D721Med (cell line): ENCODE data around the gene SLX4IP.

ENCODE experiments used
- DNase-seq: peaks from one replicate; pipeline ENCODE4 v3.0.0; 2011; ENCODE audit warnings: low spot score; ENCODE audit not compliant: insufficient read length
- FAIRE-seq: peaks from 2 replicates; lab custom pipeline; 2011; peaks lifted over from hg19 to GRCh38; lab: Jason Lieb, UNC
- TF ChIP-seq, protein P1 (sequence below): IDR thresholded peaks from 2 replicates; pipeline ENCODE4 v1.5.1; 2012; ENCODE audit warnings: mild to moderate bottlenecking, control low read depth; ENCODE audit not compliant: insufficient read depth; ENCODE audit errors: missing control alignments

SLX4IP gene

GRCh38 chr20:10430000-10430466 lies 5.1 kb upstream of the SLX4IP start:
- FAIRE-seq (no peak), DNase-seq (no peak)
- TF ChIP-seq, protein P1, sequence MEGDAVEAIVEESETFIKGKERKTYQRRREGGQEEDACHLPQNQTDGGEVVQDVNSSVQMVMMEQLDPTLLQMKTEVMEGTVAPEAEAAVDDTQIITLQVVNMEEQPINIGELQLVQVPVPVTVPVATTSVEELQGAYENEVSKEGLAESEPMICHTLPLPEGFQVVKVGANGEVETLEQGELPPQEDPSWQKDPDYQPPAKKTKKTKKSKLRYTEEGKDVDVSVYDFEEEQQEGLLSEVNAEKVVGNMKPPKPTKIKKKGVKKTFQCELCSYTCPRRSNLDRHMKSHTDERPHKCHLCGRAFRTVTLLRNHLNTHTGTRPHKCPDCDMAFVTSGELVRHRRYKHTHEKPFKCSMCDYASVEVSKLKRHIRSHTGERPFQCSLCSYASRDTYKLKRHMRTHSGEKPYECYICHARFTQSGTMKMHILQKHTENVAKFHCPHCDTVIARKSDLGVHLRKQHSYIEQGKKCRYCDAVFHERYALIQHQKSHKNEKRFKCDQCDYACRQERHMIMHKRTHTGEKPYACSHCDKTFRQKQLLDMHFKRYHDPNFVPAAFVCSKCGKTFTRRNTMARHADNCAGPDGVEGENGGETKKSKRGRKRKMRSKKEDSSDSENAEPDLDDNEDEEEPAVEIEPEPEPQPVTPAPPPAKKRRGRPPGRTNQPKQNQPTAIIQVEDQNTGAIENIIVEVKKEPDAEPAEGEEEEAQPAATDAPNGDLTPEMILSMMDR, result no peak

DNA sequence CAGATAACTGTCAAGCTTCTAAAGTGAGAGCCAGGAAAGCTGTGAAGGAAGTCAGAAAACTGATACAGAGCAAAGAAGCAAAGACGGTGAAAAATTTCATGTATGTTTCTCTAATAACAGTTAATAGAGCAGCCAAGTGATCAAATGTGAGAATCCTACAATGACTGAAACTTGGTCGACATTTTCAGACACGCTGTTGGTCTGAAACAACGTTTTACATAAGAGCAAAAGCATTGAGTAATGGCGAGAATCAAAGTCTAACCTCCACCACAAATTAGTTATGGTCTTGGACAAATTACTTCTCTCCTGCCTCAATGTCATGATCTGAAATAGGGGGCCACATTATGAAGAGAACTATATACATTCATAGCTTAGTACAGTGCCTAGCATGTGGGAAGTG lies 4.4 kb upstream of the SLX4IP start:
- DNase-seq (no peak), FAIRE-seq (no peak)
- TF ChIP-seq, protein P1, result no peak

GRCh38 chr20:10432079-10432478 lies 3.0 kb upstream of the SLX4IP start:
- no peak for FAIRE-seq
- TF ChIP-seq, protein P1, result no peak

DNA sequence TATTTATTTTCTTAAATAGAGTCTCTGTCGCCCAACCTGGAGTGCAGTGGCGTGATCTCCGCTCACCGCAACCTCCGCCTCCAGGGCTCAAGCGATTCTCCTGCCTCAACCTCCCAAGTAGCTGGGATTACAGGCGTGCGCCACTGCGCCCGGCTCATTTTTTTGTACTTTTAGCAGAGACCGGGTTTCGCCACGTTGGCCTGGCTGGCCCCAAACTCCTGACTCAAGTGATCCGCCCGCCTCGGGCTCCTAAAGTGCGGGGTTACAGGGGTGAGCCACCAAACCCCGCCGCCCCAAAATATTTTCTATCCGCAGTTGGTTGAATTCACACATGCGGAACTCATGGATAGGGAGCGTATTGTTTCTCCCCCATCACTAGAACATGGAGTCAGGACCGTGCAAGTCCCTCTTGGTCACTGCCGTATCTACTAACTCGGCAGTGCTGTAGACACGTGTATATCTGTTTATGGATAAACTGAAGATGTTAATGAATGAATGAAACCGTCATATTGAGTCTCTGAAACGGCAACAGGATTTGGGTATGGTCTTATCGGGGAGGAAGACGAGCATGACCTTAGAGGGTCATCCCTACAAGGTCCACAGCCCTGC lies 2.0 kb upstream of the SLX4IP start:
- DNase-seq (no peak), FAIRE-seq (no peak)
- TF ChIP-seq, protein P1, result no peak

More at GRCh38 chr20:10432079-10432478, 3.0 kb upstream of the SLX4IP start:
- DNase-seq, result no peak

DNA sequence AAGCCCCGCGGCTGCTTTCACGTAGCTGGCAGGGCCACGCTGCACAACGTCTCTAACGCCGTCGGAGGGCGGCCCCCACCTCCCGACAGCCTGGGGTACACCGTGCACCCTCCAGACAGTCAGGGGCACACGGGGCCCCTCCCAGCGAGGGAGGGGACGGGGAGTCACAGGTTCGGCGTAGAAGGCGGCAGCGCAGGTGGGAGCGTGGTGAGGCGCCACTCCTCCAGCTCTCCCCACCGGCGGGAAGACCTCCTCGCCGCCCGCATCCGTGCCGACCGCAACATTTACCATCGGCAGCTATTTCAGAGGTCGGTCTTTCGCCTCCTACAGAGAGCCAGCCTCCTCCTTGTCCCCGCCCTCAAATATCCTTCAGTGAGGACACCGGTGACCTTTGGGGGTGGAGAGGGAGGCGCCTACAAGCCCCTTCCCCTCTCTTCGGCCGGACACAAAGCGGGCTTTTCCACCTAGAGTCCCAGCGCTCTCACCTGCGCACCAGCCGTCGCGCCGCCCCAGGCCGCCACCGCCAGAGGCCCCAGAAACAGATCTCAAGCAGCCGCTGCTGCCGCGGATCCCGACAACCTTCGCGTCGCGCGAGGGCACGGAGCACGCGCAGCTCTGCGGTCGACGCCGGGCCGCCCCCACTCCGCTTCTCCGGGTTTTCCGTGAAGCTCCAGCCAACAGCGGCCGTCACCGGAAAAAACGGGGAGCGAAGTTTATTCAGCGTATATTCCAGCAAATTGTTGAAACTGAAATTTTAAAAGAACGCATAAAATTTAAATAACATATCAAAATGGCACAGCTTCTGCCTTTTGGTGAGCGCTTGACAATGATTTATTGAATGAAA lies 1.3 kb upstream of the SLX4IP start, which contains the start of gene MKKS:
Gene MKKS (minus strand): TSS at position 600 of the 844 bp plus-strand sequence. CDS start 20,708 bp downstream, outside the sequence.
- DNase-seq (no peak), FAIRE-seq (no peak)

DNA sequence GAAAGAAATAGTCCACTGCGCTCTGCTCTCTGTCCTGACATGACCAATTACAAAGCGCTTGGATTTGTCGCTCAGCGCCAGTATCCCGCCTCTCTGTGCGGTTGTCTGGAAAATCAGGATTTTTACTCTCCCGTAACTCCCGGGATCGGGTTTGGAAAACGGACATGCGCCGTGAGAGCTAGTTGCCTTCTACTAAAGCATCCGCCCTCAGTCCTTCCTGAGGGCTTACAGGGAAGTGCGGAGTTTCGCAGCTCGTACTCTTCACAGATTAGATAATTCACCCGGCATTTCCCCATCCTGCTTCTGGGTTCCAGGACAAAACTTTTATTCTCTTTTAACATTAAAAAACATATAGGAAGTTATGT lies 656 bp upstream of the SLX4IP start:
- FAIRE-seq (no peak), DNase-seq (no peak)
- TF ChIP-seq, protein P1, result no peak

More for the DNA sequence above, 1.3 kb upstream of the SLX4IP start, which contains the start of gene MKKS:
- TF ChIP-seq, protein P1, result no peak
